ENCODE data around the gene SLC6A1.
A peak's percentile ranks its signal among the peaks of the same experiment; 100 is the strongest.

The SLC6A1 gene

GRCh38 chr3:10986592-10986991 lies 6.0 kb upstream of the SLC6A1 start:
- Histone ChIP-seq H3K4me3 (ENCODE audit: insufficient read length, low read depth) (no peak overlapping the region), H3K9me3 (ENCODE audit: insufficient read depth, low read length) (no peaks in the 10 kb centered on the region), H3K4me1 (ENCODE audit: insufficient read depth, insufficient read length) (peaks cover 8% of the 10 kb centered on the region), H3K9ac (ENCODE audit: insufficient read length, low read depth) (no peak overlapping the region), H3K27me3 (ENCODE audit: insufficient read depth, insufficient read length) (peaks cover 13% of the 10 kb centered on the region), H3K36me3 (ENCODE audit: insufficient read depth, insufficient read length, low read length) (no peaks in the 10 kb centered on the region)
- DNase-seq (ENCODE audit: low read depth, low spot score), result no peak
- TF ChIP-seq YY1 (IDR thresholded peaks at IDR 0.05; ENCODE audit: insufficient read depth, insufficient read length) (no peak), SUZ12 (IDR thresholded peaks at IDR 0.05; ENCODE audit: extremely low read depth, insufficient read depth, insufficient read length) (no peak), ZNF274 (IDR thresholded peaks at IDR 0.05; ENCODE audit: low read depth, low read length) (no peak)

GRCh38 chr3:10988001-10988665 lies 4.4 kb upstream of the SLC6A1 start:
- Histone ChIP-seq H3K4me1 (ENCODE audit: insufficient read depth, insufficient read length) (peaks cover 10% of the 10 kb centered on the region), H3K27me3 (ENCODE audit: insufficient read depth, insufficient read length) (peaks cover 7% of the 10 kb centered on the region), H3K9me3 (ENCODE audit: insufficient read depth, low read length) (no peaks in the 10 kb centered on the region), H3K4me3 (ENCODE audit: insufficient read length, low read depth) (no peak overlapping the region), H3K9ac (ENCODE audit: insufficient read length, low read depth) (no peak overlapping the region), H3K36me3 (ENCODE audit: insufficient read depth, insufficient read length, low read length) (no peaks in the 10 kb centered on the region)
- no peak for TF ChIP-seq YY1 (IDR thresholded peaks at IDR 0.05; ENCODE audit: insufficient read depth, insufficient read length)
- no peak for DNase-seq (ENCODE audit: low read depth, low spot score)

DNA sequence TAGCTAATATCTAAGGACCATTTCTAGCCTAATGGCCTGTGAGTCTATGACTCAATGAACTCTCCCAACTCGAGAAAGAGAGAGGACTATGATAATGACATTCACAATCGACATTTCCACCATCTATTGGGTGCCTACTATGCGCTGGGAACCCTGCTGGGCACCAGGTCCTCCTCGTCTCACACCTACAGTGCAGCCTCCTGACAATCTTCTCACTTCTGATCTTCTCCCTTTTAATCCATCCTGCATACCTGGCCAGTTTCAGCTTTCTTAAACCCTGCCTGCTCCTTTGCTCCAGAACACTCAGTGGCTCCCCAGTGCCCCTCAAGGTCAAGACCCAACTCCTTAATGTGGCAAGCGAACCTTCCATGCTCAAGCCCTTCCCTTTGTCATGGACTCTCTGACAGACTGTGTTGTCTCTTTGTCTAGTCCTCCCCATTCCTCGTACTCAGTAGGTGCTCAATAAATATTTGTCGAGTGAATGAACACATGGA lies 3.5 kb upstream of the SLC6A1 start:
- Histone ChIP-seq H3K4me1 (ENCODE audit: insufficient read depth, insufficient read length) (peaks cover 14% of the 10 kb centered on the region), H3K36me3 (ENCODE audit: insufficient read depth, insufficient read length, low read length) (no peaks in the 10 kb centered on the region), H3K9me3 (ENCODE audit: insufficient read depth, low read length) (no peaks in the 10 kb centered on the region), H3K9ac (ENCODE audit: insufficient read length, low read depth) (no peak overlapping the region), H3K4me3 (ENCODE audit: insufficient read length, low read depth) (no peak overlapping the region), H3K27me3 (ENCODE audit: insufficient read depth, insufficient read length) (peaks cover 16% of the 10 kb centered on the region)
- TF ChIP-seq SUZ12 (IDR thresholded peaks at IDR 0.05; ENCODE audit: extremely low read depth, insufficient read depth, insufficient read length), result no peak
- TF ChIP-seq ZNF274 (IDR thresholded peaks at IDR 0.05; ENCODE audit: low read depth, low read length), result no peak
- TF ChIP-seq YY1 (IDR thresholded peaks at IDR 0.05; ENCODE audit: insufficient read depth, insufficient read length), result no peak
- no peak for DNase-seq (ENCODE audit: low read depth, low spot score)

- Histone ChIP-seq H3K4me1 (ENCODE audit: insufficient read depth, insufficient read length) (peaks cover 11% of the 10 kb centered on the region), H3K9me3 (ENCODE audit: insufficient read depth, low read length) (no peaks in the 10 kb centered on the region), H3K4me3 (ENCODE audit: insufficient read length, low read depth) (peak overlapping the region; percentile 72), H3K9ac (ENCODE audit: insufficient read length, low read depth) (peak overlapping the region; percentile 78), H3K27me3 (ENCODE audit: insufficient read depth, insufficient read length) (peaks cover 41% of the 10 kb centered on the region), H3K36me3 (ENCODE audit: insufficient read depth, insufficient read length, low read length) (no peaks in the 10 kb centered on the region)
- no peak for DNase-seq (ENCODE audit: low read depth, low spot score)
- TF ChIP-seq SUZ12 (IDR thresholded peaks at IDR 0.05; ENCODE audit: extremely low read depth, insufficient read depth, insufficient read length) (peak; percentile 99), ZNF274 (IDR thresholded peaks at IDR 0.05; ENCODE audit: low read depth, low read length) (no peak)
Measured at GRCh38 chr3:10992943-10993728, 588 bp downstream of the SLC6A1 start.

DNA sequence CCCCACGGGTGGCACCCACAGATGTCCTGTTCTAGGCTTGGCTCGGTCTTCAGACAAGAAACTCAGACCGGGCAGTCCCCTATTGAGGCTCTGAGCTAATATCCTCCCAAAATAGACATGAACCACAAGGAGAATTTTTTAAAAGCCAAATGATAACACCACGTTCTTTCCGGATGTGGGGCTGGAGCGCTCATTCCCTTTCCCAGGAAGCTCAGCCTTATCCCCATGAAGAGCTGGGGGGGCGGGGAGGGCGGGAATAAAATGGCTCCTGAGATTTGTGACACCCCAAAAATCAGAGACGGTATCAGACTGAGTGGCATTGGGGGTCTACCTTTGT lies 1.1 kb downstream of the SLC6A1 start:
- Histone ChIP-seq H3K9ac (ENCODE audit: insufficient read length, low read depth) (peak overlapping the region; percentile 75), H3K27me3 (ENCODE audit: insufficient read depth, insufficient read length) (peaks cover 41% of the 10 kb centered on the region), H3K4me1 (ENCODE audit: insufficient read depth, insufficient read length) (peaks cover 9% of the 10 kb centered on the region), H3K4me3 (ENCODE audit: insufficient read length, low read depth) (peak overlapping the region; percentile 72), H3K36me3 (ENCODE audit: insufficient read depth, insufficient read length, low read length) (no peaks in the 10 kb centered on the region), H3K9me3 (ENCODE audit: insufficient read depth, low read length) (no peaks in the 10 kb centered on the region)
- DNase-seq (ENCODE audit: low read depth, low spot score), result no peak
- TF ChIP-seq SUZ12 (IDR thresholded peaks at IDR 0.05; ENCODE audit: extremely low read depth, insufficient read depth, insufficient read length), result no peak
- TF ChIP-seq ZNF274 (IDR thresholded peaks at IDR 0.05; ENCODE audit: low read depth, low read length), result no peak
- TF ChIP-seq YY1 (IDR thresholded peaks at IDR 0.05; ENCODE audit: insufficient read depth, insufficient read length), result no peak

DNA sequence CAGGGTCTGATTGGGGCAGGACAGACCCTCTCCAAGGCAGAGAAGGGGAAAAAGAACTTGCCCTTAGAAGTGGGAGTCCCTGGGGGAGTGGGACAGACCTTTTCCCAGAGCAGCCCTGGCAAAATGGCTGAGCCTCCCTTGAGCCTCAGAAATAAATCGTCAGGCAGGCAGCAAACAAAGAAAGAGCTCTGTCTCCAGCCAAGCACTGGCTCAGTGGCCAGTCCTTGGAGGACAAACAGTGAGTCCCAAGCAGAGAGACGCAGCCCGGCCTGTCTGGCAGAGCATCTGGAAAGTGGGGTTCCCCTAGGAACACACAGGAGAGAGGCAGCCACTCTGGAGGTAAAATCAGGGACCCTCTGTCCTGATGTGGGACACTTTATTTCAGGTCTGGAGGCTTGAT lies 1.8 kb downstream of the SLC6A1 start:
- Histone ChIP-seq H3K27me3 (ENCODE audit: insufficient read depth, insufficient read length) (peaks cover 41% of the 10 kb centered on the region), H3K36me3 (ENCODE audit: insufficient read depth, insufficient read length, low read length) (no peaks in the 10 kb centered on the region), H3K4me1 (ENCODE audit: insufficient read depth, insufficient read length) (peaks cover 9% of the 10 kb centered on the region), H3K9ac (ENCODE audit: insufficient read length, low read depth) (no peak overlapping the region), H3K4me3 (ENCODE audit: insufficient read length, low read depth) (no peak overlapping the region), H3K9me3 (ENCODE audit: insufficient read depth, low read length) (no peaks in the 10 kb centered on the region)
- no peak for DNase-seq (ENCODE audit: low read depth, low spot score)
- TF ChIP-seq SUZ12 (IDR thresholded peaks at IDR 0.05; ENCODE audit: extremely low read depth, insufficient read depth, insufficient read length), result no peak

GRCh38 chr3:10995871-10996270 lies 3.3 kb downstream of the SLC6A1 start:
- H3K36me3 ChIP-seq (ENCODE audit: insufficient read depth, insufficient read length, low read length), result no peaks in the 10 kb centered on the region
- peaks cover 41% of the 10 kb centered on the region for H3K27me3 ChIP-seq (ENCODE audit: insufficient read depth, insufficient read length)
- no peak for TF ChIP-seq SUZ12 (IDR thresholded peaks at IDR 0.05; ENCODE audit: extremely low read depth, insufficient read depth, insufficient read length)
- TF ChIP-seq ZNF274 (IDR thresholded peaks at IDR 0.05; ENCODE audit: low read depth, low read length), result no peak
- no peak for TF ChIP-seq YY1 (IDR thresholded peaks at IDR 0.05; ENCODE audit: insufficient read depth, insufficient read length)
- no peak overlapping the region for H3K4me3 ChIP-seq (ENCODE audit: insufficient read length, low read depth)
- H3K9me3 ChIP-seq (ENCODE audit: insufficient read depth, low read length), result no peaks in the 10 kb centered on the region
- H3K9ac ChIP-seq (ENCODE audit: insufficient read length, low read depth), result no peak overlapping the region
- H3K4me1 ChIP-seq (ENCODE audit: insufficient read depth, insufficient read length), result peaks cover 9% of the 10 kb centered on the region
- no peak for DNase-seq (ENCODE audit: low read depth, low spot score)
